ENCODE results near the gene KRTCAP2.

KRTCAP2 gene

DNA sequence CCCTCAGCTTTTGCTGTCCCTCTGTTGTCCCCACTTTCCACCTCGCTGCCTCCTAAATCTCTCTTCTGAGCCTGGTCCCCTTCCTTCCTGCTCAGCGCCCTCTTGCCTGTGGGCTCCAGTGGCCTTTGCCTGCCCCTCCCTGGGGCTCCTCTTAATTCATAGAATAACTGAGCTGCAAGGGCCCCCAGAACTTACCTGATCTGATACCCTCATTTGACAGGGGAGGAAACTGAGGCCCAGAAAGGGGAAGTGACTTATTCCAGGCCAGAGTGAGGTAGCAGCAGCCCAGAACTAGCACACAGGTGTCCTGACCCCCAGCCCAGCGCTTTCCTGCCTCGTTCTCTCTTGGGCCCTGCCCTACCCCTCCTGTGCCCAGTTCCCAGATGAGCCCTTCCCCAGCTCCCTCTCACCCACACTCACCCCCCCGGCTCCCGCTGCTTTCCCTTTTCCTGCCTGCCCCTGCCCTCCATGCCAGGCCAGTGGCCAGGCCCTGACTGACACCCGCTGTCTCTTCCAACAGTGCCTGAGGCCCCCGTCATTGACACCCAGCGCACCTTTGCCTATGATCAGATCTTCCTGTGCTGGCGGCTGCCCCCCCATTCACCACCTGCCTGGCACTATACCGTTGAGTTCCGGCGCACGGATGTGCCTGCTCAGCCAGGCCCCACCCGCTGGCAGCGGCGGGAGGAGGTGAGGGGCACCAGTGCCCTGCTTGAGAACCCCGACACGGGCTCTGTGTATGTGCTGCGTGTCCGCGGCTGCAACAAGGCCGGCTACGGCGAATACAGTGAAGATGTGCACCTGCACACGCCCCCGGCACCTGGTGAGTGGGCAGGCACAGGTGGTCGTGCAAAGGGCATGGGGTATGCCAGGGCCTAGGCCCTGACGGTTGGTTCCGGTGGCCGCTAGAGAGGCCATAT is 6.3 kb upstream of the KRTCAP2 start:
- no peak for ATAC-seq
- H3K27ac Mint-ChIP-seq, result peak overlapping the region; percentile 75
- DNase-seq (ENCODE audit: low spot score in 2 of 2), result no peak
- H3K4me1 Mint-ChIP-seq, result peaks cover 32% of the 10 kb centered on the region
- peaks cover 46% of the 10 kb centered on the region for H3K36me3 Mint-ChIP-seq
- H3K4me3 Mint-ChIP-seq, result no peak overlapping the region
- no peaks in the 10 kb centered on the region for H3K9me3 Mint-ChIP-seq

DNA sequence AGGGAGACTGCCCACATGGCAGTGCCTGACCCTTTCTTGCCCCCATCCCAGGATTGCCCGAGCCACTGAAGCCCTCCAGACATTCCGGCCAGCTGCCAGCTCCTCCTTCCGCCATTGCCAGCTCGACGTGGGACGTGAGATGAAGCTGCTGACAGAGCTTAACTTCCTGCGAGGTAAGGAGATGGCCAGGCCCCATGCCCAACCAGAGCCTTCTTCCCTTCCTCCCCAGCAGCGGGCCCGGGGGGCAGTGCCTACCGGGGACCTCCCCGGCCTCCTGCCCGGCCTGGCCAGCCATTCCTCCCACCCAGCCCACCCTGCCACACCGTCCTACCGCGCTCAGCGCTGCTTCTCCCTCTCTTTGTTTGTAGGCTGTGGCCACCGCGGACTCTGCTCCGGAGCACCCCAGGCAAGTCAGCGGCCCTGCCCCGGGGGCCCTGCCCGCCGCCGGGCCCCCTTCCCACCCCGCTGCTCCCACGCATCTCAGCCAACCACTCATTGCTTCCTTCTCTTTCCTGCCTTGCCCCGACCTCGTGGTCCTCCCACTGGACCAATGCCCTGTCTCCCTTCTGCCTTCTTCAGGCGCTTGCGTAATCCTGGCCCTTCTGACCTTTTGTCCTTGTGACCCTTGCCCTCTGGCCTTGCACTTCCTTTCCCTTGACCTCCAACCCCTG is 5.5 kb upstream of the KRTCAP2 start:
- H3K27ac Mint-ChIP-seq, result peak overlapping the region; percentile 75
- H3K9me3 Mint-ChIP-seq, result no peaks in the 10 kb centered on the region
- peaks cover 40% of the 10 kb centered on the region for H3K4me1 Mint-ChIP-seq
- ATAC-seq, result no peak
- no peak overlapping the region for H3K4me3 Mint-ChIP-seq
- peak in 1 of 2 donors; percentile 47 for DNase-seq (ENCODE audit: low spot score in 2 of 2)
- H3K36me3 Mint-ChIP-seq, result peaks cover 44% of the 10 kb centered on the region

DNA sequence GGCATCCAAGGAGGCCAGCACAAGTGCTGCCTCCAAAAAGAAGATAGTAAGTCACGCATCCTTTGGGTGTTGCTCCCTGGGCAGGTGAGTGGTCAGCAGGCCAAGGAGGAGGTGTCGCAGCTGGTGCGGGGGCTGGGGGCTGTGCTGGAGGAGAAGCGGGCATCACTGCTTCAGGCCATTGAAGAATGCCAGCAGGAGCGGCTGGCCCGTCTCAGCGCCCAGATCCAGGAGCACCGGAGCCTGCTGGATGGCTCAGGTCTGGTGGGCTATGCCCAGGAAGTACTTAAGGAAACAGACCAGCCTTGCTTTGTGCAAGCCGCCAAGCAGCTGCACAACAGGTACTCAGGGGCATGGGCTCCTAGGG is 4.8 kb upstream of the KRTCAP2 start:
- Mint-ChIP-seq H3K9me3 (no peaks in the 10 kb centered on the region), H3K4me1 (peaks cover 46% of the 10 kb centered on the region), H3K27ac (peak overlapping the region; percentile 76), H3K36me3 (peaks cover 44% of the 10 kb centered on the region), H3K4me3 (no peak overlapping the region)
- DNase-seq (ENCODE audit: low spot score in 2 of 2) (peak in 1 of 2 donors; percentile 49), ATAC-seq (no peak)

DNA sequence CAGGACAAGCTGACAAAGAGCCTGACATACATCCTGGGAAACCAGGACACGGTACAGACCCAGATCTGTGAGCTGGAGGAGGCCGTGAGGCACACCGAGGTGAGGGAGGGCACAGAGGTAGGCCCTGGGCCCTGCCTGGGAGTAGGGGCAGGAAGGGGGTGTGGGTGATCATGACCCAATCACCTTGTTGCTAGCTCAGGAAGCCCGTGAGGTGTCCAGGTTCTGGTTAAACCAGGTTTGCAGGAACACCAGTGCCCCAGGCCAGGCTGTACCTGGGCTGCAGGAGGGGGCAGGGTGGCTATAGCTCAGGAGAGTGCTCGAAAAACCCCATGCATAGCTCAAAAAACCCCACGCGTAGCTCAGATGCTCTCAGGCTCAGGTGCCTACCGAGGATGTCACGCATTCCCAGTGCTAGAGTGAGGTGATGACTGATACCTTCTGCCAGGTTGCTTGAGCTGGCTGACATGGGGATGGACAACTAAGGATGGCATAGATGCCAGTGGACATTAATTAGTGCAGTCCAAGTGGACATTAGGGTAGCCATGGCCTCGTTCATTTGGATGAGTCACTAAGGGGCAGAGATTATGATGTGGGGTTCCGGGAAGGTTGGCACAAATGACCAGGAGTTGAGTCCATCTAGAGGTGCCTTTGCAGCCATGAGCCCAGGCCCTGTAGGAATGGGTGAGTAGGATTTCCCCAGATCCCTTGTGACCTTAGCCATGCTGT is 4.3 kb upstream of the KRTCAP2 start:
- H3K36me3 Mint-ChIP-seq, result peaks cover 45% of the 10 kb centered on the region
- H3K4me1 Mint-ChIP-seq, result peaks cover 51% of the 10 kb centered on the region
- no peaks in the 10 kb centered on the region for H3K9me3 Mint-ChIP-seq
- H3K4me3 Mint-ChIP-seq, result no peak overlapping the region
- peak overlapping the region; percentile 76 for H3K27ac Mint-ChIP-seq
- ATAC-seq (no peak), DNase-seq (ENCODE audit: low spot score in 2 of 2) (no peak)

DNA sequence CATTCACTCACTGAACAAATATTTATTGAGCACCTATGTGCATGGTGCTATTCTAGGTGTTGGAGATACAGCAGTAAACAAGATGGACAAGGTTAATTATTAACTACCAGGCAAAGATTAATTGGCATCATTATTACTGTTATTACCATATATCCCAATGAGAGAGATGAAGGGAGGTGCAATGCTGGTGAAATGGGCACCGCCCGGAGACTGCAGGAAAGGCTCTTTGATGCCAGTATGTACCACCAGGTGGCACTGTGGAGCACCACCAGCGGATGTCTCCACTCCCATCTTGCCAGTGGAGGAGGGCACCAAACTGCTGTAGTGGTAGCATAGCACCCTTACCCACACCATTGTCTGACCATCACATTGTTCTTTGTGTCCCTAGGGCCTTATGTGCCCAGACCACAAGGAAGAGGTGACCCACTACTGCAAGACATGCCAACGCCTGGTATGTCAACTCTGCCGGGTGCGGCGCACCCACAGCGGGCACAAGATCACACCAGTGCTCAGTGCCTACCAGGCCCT is 3.5 kb upstream of the KRTCAP2 start:
- ATAC-seq (peak; percentile 48), DNase-seq (ENCODE audit: low spot score in 2 of 2) (peak; percentile 83 to 94)
- peaks cover 57% of the 10 kb centered on the region for H3K4me1 Mint-ChIP-seq
- peaks cover 52% of the 10 kb centered on the region for H3K36me3 Mint-ChIP-seq
- H3K4me3 Mint-ChIP-seq, result peak overlapping the region; percentile 13
- H3K27ac Mint-ChIP-seq, result peak overlapping the region; percentile 13
- H3K9me3 Mint-ChIP-seq, result no peaks in the 10 kb centered on the region

DNA sequence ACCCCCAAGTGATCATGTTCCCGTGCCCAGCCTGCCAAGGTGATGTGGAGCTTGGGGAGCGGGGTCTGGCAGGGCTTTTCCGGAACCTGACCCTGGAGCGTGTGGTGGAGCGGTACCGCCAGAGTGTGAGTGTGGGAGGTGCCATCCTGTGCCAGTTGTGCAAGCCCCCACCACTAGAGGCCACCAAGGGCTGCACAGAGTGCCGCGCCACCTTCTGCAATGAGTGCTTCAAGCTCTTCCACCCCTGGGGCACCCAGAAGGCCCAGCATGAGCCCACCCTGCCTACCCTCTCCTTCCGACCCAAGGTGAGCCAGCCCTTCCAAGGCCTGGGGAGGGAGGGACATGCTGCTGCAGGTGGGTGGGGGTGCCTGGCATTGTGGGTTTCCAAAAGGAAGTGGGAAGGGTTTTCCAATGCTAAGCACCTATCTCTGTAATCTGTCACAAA is 2.8 kb upstream of the KRTCAP2 start:
- Mint-ChIP-seq H3K36me3 (peaks cover 59% of the 10 kb centered on the region), H3K27ac (no peak overlapping the region), H3K9me3 (no peaks in the 10 kb centered on the region), H3K4me3 (peak overlapping the region; percentile 13), H3K4me1 (peaks cover 57% of the 10 kb centered on the region)
- DNase-seq (ENCODE audit: low spot score in 2 of 2) (peak in 1 of 2 donors; percentile 51), ATAC-seq (no peak)

DNA sequence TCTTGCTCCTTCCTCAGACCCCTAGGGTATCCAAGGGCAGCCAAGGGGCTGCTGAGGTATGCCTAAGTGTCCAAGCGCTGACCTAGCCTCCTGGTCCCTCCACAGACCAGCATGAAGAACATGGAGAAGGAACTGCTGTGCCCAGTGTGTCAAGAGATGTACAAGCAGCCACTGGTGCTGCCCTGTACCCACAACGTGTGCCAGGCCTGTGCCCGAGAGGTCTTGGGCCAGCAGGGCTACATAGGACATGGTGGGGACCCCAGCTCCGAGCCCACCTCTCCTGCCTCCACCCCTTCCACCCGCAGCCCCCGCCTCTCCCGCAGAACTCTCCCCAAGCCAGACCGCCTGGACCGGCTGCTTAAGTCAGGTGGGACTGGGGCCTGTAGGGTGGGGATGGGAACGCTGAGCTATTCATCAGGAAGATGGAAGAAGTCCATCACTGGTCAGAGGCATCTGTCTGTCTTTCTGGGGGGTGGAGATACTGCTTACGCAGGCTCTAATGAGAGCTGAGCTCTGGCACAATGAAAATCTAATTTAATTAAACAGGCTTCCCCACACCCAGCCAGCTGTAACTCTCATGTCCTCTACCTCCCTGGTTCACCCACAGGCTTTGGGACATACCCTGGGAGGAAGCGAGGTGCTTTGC is 2.3 kb upstream of the KRTCAP2 start:
- Mint-ChIP-seq H3K27ac (peak overlapping the region; percentile 100), H3K4me1 (peaks cover 57% of the 10 kb centered on the region), H3K4me3 (peak overlapping the region; percentile 100), H3K36me3 (peaks cover 64% of the 10 kb centered on the region), H3K9me3 (no peaks in the 10 kb centered on the region)
- ATAC-seq (no peak), DNase-seq (ENCODE audit: low spot score in 2 of 2) (peak in 1 of 2 donors; percentile 51)

DNA sequence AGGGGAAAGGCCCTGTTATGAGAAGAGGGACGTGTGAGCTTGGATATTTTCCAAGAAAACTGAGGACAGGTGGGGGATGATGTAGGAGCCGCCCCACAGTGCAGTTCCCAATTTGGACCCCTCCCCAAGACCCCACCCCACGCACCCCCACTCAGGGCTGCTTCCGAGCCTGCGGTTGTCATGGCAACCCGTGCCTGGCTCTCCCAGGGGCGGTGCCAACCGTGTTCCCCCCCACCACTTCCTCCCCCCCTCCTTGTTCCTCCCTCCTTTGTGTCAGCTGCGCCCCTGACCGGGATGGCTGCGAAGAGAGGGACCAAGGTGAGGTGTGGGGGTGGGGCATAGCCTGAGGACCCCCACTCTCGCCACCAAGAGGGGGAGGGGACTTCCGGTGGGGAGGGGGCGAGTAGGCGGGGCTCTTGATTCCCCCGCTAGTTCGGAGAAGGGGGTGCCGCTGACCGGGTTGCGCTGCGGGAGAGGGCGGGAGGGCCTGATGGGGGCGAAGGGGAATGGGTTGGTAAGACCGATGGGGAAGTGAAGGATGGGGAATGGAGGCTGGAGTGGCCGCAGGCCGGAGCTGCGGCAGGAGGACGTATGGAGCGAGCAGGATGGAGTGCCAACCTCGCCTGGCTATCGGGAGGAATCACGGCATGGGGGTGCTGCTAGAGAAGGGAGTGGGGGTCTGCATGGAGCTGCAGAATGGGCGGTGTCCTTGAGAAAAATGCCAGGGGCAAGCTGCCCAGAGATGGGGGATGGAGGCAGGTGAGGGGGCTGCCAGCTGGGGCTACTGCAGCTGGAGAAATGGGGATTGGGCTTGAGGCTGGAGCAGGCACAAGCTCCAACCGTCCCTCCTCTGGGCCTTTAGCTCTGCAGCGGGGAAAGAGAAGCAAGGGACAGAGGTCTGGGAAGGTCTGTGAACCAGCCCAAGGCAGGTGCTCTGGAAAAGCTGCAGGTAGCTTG is 1.5 kb upstream of the KRTCAP2 start:
- ATAC-seq (no peak), DNase-seq (ENCODE audit: low spot score in 2 of 2) (peak in 1 of 2 donors; percentile 65)
- Mint-ChIP-seq H3K4me1 (peaks cover 59% of the 10 kb centered on the region), H3K4me3 (peak overlapping the region; percentile 100), H3K36me3 (peaks cover 71% of the 10 kb centered on the region), H3K27ac (peak overlapping the region; percentile 100), H3K9me3 (no peaks in the 10 kb centered on the region)

DNA sequence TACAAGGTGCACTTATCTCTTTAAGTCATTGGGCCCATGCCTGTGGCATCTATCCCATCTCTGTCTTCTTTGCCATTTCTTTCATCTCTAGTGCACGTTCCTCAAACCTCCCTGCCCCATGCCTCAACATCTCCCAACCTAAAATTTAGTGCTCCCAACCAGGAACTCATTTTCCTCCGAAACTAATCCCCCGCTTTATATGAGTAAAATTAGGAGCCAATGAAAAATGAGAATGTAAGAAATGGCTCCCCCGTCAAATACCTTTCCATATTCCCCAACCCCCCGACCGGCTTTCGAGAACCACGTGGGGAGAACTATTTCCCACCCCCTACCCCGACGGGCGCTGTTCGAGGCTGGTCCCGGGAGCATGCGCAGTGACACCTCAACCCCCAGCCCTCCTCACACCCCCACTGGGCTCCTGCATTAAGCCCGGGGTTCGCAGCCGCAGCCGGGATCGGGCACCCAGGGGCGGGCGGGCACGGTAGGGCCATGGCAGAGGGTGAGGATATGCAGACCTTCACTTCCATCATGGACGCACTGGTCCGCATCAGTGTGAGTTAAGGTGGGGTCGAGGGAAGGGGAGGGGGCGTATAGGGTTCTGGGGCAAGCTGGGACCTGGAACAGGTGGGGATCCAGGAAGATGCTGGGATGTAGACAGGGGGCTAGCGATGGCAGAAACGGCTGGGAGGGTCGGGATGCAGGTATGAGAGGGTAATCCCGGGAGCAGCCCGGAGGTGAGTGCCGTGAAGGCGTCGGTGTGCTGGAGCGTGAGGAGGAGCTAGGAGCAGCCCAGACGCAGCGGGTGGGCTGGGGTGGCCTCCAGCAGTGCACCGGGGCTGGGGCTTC is 597 bp upstream of the KRTCAP2 start, which contains the start of gene TRIM46:
TRIM46 (plus strand) TSS at position 372 of the 846 bp plus-strand sequence; CDS start at position 490, 118 bp downstream.
- no peaks in the 10 kb centered on the region for H3K9me3 Mint-ChIP-seq
- ATAC-seq (peak; percentile 56), DNase-seq (ENCODE audit: low spot score in 2 of 2) (peak; percentile 54 to 87)
- peak within 1 kb of the TSS; percentile 100 for H3K27ac Mint-ChIP-seq
- H3K36me3 Mint-ChIP-seq, result peaks cover 71% of the 10 kb centered on the region
- peaks cover 59% of the 10 kb centered on the region for H3K4me1 Mint-ChIP-seq
- H3K4me3 Mint-ChIP-seq, result peak within 1 kb of the TSS; percentile 100

DNA sequence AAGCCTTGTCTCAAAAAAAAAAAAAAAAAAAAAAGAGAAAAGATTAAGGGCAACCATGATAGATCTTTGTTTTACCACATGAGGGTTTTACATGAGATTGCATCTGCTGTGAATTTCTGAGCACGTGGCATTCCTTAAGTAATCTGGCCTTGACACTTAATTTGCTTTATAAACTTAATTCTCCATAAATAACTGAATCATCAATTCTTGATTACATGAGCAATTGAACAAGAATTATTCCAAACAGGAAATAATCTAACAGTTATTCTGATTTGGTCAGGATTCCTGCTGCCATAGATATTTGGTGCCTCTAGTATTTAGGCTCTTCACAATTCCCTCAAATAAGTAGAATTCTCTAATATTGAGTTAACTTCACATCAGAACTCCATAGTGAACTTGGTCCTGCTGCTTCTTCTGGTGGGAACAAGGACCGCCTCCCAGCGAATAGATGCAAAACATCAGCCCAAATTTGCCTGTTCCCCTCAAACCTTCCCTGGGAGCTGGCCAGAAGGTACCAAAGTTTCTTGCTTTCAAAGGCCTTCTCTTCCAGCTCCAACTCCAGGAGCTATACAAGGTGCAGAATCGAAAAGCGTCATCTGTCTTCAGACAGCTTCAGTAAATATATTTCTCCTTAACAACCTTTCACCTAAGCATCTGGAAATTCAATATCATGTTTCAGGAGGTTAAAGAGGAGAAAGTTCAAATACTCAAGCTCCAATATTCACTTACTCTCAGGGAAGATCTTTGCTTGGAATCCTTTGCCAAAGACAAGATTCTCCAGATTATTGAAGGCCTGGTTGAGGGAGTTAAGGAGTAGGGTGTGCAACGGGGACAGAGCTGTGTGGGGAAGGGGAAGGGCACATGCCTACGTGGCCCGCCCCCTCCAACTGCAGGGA is 1.0 kb downstream of the KRTCAP2 start:
- Mint-ChIP-seq H3K36me3 (peaks cover 72% of the 10 kb centered on the region), H3K27ac (peak overlapping the region; percentile 100), H3K4me3 (peak overlapping the region; percentile 100), H3K9me3 (no peaks in the 10 kb centered on the region), H3K4me1 (peaks cover 69% of the 10 kb centered on the region)
- DNase-seq (ENCODE audit: low spot score in 2 of 2) (peak in 1 of 2 donors; percentile 44), ATAC-seq (peak; percentile 47)

DNA sequence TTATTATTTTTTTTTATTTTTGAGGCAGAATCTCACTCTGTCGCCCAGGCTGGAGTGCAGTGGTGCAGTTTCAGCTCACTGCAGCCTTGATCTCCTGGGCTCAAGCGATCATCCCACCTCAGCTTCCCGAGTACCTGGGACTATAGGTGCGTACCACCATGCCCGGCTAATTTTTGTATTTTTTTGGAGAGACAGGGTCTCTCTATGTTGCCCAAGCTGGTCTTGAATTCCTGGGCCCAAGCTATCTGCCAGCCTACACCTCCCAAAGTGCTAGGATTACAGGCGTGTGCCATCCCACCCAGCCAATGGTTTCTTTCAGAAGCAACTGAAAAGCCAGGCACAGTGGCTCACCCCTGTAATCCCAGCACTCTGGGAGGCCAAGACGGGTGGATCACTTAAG is 2.3 kb downstream of the KRTCAP2 start:
- Mint-ChIP-seq H3K9me3 (no peaks in the 10 kb centered on the region), H3K4me3 (peak overlapping the region; percentile 100), H3K4me1 (peaks cover 57% of the 10 kb centered on the region), H3K36me3 (peaks cover 65% of the 10 kb centered on the region), H3K27ac (peak overlapping the region; percentile 40)
- DNase-seq (ENCODE audit: low spot score in 2 of 2) (no peak), ATAC-seq (no peak)

DNA sequence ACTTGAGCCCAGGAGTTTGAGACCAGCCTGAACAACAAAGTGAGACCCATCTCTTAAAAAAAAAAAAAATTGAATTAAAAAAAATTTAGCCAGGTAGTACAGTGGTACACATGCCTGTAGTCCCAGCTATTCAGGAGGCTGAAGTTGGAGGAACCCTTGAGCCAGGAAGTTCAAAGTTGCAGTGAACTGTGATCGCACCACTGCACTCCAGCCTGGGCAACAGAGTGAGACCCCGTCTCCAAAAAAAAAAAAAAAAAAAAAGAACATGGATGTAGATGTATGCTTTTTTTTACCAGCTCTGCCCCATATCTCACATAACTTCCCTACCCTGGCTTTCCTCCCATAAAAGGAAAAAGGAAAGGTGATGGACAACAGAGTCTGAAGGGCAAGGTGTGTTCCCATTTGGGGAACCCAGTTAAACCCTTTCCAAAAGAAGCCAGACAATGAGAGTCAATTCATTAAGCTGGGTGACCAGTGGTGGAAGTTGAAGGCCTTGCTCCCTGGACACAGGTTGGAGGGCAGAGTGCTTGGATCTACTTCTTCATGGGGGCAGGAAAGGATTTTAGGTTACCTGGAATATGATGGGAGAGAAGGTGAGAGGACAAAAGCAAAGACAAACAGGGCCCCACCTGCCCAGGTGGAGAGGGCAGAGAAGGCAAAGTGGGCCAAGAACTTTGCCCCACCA is 2.9 kb downstream of the KRTCAP2 start:
- peaks cover 65% of the 10 kb centered on the region for H3K36me3 Mint-ChIP-seq
- no peaks in the 10 kb centered on the region for H3K9me3 Mint-ChIP-seq
- peaks cover 52% of the 10 kb centered on the region for H3K4me1 Mint-ChIP-seq
- H3K27ac Mint-ChIP-seq, result peak overlapping the region; percentile 63
- ATAC-seq (no peak), DNase-seq (ENCODE audit: low spot score in 2 of 2) (no peak)
- no peak overlapping the region for H3K4me3 Mint-ChIP-seq

Data from stimulated activated effector memory CD8-positive, alpha-beta T cell treated with anti-CD3 and anti-CD28 coated beads, Interleukin-12 subunit alpha, Interleukin-12 subunit beta, amount 100 ng/mL, for 72 hours (primary cell).